Stimulated activated CD8-positive, alpha-beta memory T cell treated with anti-CD3 and anti-CD28 coated beads, Interleukin-12 subunit alpha, Interleukin-12 subunit beta, amount 100 ng/mL, for 1 hour (primary cell): Measurements from ENCODE around the gene RNF166.

Source experiments
- DNase-seq: peaks from one replicate; pipeline ENCODE4 v3.0.0-alpha.2; 2020; ENCODE audit warnings: low read depth

The RNF166 gene

DNA sequence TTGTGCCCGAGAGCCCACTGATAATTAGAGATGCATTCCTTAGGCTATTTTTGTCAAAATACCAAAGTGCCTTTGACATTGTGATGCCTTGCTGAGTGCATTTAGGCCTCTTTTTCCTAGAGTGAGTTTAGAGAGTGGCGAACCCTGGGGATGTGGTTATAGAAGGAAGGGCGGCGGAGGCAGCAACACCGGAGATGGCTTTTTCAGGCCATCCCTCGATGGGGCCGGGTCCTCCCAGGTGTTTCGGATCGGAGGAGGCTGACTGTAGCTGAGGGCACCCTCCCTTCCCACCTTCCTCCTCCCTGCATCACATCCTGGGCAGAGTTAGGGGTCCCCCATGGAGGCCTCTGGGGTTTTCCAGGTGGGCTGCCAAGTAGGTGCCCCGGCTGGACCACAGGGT lies 13.3 kb downstream of the RNF166 start:
- DNase-seq: no peak

- no peak for DNase-seq
Measured at GRCh38 chr16:88691924-88692560, 14.2 kb downstream of the RNF166 start.

DNA sequence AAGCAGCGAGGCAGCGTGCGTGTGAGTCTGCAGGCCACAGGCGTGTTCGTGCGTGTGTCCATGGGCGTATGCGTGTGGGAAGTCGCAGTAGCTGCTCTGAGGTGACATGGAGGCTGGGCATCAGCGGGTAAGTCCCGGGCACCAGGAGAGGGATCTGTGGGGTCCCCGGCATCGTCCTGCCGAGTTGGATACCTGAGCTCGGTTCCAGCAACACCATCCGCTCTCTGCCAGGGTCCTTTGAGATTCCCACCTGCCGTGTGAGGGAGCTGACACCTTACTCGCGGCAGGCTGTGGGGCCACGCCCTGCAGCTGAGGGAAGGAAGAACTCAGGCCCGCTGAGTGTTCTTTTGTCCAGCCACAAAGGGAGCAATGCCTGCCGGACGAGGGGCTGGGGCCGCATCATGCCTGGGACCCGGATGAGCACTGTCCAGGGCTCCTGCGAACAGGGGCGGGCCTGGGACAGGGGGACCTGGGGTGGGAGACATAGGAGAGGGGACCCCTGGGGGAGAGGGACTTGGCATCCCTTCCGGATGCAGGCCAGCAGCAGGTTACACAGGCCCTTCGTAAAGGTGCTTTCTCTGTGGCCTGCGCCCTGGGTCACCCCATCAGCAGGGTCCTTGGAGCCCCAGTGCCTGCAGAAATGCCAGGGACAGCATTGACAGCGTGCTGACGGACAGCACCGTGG lies 14.9 kb downstream of the RNF166 start:
- no peak for DNase-seq

DNA sequence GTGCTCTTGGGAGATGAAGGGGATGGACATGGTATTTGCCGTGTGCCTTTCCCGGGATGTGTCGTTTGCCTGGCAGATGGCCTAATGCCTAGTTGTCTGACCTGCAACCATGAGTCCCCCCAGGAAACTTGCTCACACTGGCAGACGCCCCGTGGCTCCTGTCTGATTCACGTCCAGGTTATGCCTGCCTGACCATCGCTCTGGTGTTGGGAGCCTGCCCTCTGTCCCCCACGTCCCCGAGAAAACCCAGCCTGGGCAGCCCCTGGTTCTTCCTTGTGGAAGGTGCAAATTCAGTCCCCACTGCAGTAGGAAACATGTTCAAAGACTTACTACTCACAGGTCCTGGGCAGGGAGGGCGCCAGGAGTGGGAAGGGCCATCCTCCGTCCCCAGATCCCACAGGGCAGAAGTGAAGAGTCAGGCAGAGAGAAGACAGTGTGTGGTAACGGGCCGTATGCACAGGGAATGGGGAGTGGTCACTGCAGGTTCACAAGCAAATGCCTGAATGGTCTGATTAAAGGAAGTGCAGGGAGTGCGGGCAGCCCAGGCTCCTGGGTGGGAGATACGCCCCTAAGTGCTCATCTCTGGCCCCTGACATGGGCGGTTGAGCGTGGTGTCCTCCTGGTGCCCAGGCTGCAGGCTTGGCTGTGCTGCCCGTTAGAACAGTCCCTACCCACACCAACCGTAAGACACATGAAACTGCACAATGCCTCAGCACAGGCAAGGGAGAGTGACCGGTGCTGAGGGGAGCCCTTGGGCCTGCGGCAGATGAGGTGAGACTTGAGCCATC lies 15.7 kb downstream of the RNF166 start:
- no peak for DNase-seq

- no peak for DNase-seq
Measured at GRCh38 chr16:88688013-88688778, 18.0 kb downstream of the RNF166 start.

GRCh38 chr16:88687676-88688012 lies 18.6 kb downstream of the RNF166 start:
- no peak for DNase-seq

DNA sequence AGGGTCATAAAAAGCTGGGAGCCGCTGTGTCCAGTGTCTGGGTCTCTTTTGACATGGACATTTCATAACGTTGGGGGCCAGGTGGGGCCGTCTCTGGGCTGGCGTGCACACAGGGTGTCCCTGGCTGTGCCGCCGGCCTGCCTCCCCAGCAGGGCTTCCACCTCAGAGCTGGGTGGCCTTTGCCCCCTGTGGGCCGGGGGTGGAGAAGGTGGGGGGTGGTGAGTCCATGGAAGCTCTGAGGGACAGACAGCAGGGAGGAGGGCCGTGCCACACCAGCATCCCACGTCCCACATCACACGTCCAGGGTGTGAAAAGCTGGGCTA lies 19.0 kb downstream of the RNF166 start:
- no peak for DNase-seq

- peak; percentile 69 for DNase-seq
Measured at GRCh38 chr16:88686439-88687253, 19.6 kb downstream of the RNF166 start, which contains the start of gene SNAI3. Gene SNAI3 (minus strand): TSS chr16:88686507. CDS start chr16:88686406, 101 bp downstream.

DNA sequence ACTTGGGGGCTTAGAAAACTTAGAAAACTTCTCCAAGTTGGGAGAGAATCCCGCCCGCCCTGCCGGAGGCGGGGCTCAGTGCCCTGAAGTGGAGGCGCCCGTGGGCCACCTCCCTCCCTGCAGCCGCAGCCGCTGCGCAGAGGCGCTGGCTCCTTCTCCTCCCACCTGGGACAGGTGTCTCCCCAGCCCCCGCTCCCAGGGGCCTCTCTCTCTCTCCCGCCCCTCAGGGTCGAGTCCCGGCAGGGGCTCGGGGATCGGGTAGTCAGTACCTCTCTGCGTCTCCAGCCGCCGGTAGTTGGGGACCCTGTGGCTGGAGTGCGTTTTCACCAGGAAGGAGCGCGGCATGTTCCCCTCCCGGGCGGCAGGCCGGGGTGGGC lies 20.2 kb downstream of the RNF166 start:
- DNase-seq: no peak

DNA sequence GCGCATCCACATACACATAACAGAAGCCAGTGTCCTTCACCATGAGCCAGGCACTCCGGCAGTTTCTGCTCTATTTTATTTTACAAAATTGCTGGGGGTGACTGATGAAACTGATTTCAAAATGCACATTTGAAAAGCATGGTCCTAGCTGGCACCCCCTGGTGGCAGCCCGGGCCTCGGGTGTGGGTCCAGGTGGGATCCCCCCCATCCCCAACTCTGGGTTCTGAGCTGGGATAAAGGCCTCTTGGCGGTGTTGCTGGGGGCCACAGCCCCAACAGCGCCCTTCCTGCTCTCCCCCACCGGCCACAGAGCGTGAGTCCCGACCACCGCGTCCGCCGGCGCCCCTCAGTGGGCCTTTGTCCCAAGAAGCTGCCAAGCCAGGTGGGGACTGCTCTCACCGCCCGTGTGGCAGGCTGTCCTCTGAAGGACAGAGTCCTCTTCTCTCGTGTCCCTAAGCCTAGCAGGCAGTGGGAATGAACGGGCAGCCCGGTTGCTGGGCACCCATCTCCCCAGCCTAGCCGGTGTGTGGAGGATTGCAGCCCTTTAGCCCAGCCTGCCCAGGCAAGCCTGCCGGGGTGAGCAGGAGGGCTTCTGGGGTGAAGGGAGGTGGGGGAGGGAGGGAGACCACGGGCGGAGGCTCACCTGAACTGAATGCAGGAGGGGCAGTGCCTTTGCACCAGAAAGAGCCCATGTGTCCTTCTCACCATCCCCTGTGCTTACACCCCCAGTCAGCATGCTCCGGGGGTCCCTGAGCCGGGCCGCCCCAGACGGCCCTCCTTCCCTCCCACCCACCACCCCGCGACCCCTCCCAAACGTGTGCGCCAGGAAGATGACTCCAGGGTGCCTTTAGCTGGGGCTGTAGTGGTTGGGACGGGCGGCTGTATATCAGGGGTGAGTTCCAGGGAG lies 20.8 kb downstream of the RNF166 start:
- peak; percentile 55 for DNase-seq

DNA sequence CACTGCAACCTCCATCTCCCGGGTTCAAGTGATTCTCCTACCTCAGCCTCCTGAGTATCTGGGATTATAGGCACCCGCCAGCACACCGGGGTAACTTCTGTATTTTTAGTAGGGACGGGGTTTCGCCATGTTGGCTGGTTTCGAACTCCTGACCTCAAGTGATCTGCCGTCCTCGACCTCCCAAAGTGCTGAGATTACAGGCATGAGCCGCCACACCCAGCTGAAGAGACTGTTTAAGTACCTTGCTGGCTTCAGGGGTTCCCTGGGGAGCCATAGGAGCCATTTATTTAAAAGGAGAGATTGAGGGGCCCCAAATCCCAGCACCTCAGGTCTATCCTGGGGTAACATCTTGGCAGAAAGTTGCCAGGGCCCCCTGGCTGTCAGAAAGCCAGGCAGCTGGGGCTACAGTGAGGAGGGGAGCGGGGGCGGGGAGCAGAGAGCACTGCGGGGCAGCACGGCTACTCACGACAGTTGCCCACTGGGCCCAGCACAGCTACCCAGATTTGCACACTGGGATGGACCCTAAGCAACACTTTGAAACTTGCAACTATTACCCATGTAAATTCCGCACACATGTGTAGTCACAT lies 21.5 kb downstream of the RNF166 start:
- DNase-seq: no peak

DNA sequence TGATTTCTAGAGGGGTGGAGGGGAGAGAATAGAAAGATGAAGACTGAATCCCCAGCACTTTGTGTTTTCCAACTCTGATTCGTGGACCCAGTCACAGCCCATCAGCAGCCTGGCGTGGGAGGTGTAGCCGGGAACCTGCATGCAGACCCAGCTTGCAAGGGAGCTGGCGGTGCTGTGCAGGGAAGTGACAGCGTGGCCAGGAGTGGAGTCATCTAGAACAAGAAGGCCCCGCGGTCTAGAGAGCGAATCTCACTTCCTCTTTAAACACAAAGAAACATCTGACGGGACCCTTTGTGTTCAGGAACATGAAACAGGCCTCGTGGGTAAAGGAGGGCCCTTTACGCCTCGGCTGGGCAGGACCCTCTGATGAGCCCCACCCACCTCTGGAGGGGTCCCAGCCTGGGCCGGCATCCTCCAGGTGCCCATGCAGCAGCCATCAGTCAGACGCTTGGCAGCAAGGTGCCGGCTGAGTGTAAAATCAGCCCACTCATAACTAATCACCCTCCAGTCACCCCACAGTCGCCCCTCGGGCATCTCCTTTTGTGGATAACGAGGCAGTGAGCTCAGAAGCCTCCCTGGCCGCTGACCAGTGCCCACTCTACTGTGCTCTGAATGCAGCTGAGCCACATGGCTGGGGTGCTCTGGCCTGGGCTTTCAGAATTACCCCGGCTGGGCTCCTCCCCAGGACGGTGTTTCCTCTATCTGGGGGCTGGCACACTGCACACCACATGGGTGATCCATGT lies 24.3 kb downstream of the RNF166 start:
- no peak for DNase-seq

DNA sequence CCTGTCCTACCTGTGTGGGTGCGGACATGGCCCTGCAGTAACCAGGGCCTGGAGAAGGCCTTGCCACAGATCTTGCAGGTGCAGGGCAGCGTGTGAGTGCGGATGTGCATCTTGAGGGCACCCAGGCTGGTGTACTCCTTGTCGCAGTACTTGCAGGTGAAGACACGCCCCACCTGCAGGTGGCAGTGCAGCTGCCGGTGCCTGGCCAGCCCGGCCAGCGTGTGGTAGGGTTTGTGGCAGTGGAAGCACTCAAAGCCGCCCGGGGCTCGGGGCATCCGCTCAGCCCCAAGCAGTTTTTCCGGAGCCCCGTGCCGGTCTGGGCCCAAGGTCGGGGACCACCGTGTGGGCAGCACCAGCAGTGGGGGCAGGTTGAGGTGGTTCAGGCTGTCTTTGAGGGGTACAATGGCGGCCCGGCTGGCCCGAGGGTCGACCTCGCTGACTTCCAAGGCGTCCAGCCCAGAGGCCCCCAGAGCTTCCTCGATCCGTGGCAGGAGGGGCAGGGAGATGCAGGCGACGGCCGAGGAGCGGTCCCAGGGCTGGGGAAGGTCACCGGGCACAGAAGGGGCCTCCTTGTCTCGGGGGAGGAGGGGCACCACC lies 25.0 kb downstream of the RNF166 start:
- no peak for DNase-seq

- no peak for DNase-seq
Measured at GRCh38 chr16:88680554-88681083, 25.6 kb downstream of the RNF166 start.

GRCh38 chr16:88678224-88678979 lies 27.8 kb downstream of the RNF166 start:
- DNase-seq: no peak

DNA sequence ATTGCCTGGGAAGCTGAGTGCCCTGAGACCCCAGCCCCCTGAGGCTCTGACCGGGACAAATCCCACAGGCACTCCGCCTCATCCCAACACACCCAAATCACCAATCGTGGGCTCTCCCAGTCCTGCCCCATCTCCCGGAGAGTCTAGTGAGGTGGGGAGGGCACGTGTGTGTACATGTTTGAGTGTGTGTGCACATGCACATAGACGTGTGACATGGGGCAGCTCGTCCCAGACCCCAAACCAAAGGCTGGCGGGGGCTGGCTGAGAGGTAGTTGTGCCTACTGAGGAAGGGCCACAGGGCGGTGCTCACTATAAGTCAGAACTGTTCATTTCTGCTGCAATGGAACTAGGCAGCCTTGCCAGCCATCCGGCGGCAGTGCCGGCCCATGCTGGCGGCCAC lies 28.5 kb downstream of the RNF166 start:
- no peak for DNase-seq

DNA sequence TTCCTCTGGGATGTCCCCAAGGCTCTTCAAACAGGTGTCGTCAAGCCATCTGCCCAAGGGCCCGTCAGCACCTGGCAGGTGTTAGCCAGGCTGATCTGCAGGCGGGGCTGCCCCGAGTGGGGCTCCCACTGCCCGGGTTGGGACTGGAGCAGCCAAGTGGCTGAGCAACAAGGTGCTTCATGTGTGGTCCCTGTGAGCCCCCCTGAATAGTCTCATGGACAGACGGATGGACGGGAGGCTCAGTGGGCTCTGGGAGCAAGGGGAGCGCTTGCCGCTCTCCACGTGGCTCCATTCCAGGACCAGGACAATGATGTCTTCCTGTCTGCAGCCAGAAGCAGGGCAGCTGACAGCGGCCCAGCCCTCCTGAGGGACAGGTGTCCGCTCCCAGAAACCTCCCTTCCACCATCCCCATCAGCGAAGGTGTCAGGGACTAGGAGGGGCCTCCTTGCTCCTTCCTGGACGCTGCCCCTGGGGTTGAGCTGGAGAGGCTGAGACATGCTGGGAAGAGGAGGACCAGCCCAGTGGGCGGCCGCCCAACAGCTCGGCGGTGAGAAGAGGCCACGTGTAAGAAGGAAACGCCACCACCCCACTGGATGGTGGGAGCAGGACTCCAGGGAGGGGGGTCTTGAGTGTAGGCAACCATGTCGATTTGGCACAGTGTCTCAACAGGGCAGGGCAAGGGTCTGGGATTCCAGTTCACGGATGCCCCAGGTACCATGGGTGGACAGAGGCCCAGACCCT lies 29.5 kb downstream of the RNF166 start:
- no peak for DNase-seq
